Mammary epithelial cell (primary cell): ENCODE measurements around the gene LIMS2.

ENCODE experiments used
- EZH2 ChIP-seq: IDR thresholded peaks from 2 replicates; pipeline ENCODE4 v1.6.1; 2012; ENCODE audit warnings: low read length, inconsistent platforms, borderline replicate concordance
- TF ChIP-seq, protein P1 (sequence below), 2 donors: IDR thresholded peaks in 1 of 2; conservative IDR thresholded peaks in 1 of 2; 2 replicates each; pipeline ENCODE4 v1.5.1; 2011 to 2012; ENCODE audit warnings: inconsistent platforms in 2 of 2, low read length in 2 of 2, mild to moderate bottlenecking in 2 of 2, control low read depth in 1 of 2, low read depth in 1 of 2; ENCODE audit not compliant: insufficient read depth in 1 of 2; ENCODE audit errors: extremely low read depth in 1 of 2

DNA sequence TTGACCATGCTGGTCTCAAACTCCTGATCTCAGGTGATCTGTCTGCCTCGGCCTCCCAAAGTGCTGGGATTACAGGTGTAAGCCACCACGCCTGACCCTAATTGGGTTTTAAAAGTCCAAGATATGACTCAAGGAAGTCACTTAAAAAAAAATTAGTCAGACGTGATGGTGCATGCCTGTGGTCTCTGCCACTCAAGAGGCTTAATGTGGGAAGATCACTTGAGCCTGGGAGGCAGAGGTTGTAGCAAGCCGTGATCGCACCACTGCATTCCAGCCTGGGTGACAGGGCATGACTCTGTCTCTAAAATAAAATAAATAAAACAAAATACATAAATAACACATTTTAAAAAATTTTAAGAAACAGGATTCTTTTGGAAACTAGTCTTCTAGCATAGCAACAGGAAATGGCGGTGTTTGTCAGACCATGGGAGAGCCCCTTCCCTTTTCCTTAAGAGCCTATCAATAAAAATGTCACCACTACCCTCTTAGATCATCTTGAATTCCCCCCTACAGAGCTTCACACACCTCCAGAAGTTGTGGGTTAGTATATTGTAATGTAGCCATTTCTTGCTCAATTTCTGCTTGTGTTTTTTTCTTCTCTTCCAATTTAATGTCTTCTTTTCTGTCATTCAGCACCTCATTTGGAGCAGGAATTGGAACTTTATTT lies 46.1 kb upstream of the LIMS2 start:
- TF ChIP-seq, protein P1, sequence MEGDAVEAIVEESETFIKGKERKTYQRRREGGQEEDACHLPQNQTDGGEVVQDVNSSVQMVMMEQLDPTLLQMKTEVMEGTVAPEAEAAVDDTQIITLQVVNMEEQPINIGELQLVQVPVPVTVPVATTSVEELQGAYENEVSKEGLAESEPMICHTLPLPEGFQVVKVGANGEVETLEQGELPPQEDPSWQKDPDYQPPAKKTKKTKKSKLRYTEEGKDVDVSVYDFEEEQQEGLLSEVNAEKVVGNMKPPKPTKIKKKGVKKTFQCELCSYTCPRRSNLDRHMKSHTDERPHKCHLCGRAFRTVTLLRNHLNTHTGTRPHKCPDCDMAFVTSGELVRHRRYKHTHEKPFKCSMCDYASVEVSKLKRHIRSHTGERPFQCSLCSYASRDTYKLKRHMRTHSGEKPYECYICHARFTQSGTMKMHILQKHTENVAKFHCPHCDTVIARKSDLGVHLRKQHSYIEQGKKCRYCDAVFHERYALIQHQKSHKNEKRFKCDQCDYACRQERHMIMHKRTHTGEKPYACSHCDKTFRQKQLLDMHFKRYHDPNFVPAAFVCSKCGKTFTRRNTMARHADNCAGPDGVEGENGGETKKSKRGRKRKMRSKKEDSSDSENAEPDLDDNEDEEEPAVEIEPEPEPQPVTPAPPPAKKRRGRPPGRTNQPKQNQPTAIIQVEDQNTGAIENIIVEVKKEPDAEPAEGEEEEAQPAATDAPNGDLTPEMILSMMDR (conservative IDR thresholded peaks at IDR 0.05 in 1 of 2, IDR thresholded peaks at IDR 0.05 in 1 of 2; ENCODE audit: extremely low read depth in 1 of 2, insufficient read depth in 1 of 2, low read depth in 1 of 2, low read length in 2 of 2): no peak
- TF ChIP-seq EZH2: no peak
